Fibroblast of pulmonary artery (primary cell): Measurements from ENCODE around the gene SAMD4A.

Experiments used
- DNase-seq: peaks from one replicate; pipeline ENCODE4 v3.0.0-alpha.2; 2010; ENCODE audit warnings: low read depth
- H3K4me3 ChIP-seq: replicated peaks from 2 replicates; pipeline ENCODE4 v1.5.1; 2011; ENCODE audit warnings: low read depth, mild to moderate bottlenecking, control low read depth, low read length, moderate library complexity
- TF ChIP-seq, protein P1 (sequence below): IDR thresholded peaks from 2 replicates; pipeline ENCODE4 v1.5.1; 2011; ENCODE audit warnings: mild to moderate bottlenecking, control low read depth, low read length, inconsistent platforms; ENCODE audit errors: missing control alignments

Gene SAMD4A

DNA sequence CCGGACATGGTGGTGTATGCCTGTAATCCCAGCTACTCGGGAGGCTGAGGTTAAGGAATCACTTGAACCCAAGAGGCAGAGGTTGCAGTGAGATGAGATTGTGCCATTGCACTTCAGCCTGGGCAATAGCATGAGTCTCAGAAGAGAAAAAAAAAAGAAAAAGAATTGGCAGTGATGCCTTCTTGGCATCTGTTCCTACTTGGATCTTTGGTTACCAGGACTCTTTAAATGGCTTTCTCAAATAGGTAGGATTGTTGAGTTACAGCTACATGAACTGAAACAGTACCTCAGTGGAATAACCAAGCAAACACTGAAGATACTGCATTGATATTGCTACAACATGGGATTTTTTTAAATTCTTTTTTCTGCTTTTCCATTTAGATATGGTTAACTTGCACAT lies 136.8 kb downstream of the SAMD4A start:
- TF ChIP-seq, protein P1, sequence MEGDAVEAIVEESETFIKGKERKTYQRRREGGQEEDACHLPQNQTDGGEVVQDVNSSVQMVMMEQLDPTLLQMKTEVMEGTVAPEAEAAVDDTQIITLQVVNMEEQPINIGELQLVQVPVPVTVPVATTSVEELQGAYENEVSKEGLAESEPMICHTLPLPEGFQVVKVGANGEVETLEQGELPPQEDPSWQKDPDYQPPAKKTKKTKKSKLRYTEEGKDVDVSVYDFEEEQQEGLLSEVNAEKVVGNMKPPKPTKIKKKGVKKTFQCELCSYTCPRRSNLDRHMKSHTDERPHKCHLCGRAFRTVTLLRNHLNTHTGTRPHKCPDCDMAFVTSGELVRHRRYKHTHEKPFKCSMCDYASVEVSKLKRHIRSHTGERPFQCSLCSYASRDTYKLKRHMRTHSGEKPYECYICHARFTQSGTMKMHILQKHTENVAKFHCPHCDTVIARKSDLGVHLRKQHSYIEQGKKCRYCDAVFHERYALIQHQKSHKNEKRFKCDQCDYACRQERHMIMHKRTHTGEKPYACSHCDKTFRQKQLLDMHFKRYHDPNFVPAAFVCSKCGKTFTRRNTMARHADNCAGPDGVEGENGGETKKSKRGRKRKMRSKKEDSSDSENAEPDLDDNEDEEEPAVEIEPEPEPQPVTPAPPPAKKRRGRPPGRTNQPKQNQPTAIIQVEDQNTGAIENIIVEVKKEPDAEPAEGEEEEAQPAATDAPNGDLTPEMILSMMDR = no peak
- no peak overlapping the region for H3K4me3 ChIP-seq
- no peak for DNase-seq

DNA sequence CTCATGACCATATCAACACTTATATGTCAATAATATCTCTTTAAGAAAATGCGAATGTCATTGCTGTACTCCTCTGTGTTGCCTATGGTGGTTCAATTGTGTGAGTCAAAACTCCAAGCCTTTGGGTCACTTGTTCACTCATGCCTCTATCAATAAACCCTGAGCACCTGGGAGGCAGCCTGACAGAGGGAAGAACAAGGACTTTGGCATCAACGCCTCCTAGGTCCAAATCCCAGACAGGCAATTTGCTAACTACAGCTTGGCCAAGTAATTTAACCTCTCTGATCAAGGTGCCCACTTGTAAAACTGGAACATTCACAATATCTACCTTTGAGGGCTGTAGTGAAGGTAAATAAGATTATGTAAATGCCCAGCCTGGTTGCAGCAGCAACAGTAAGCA lies 137.8 kb downstream of the SAMD4A start:
- no peak overlapping the region for H3K4me3 ChIP-seq
- TF ChIP-seq, protein P1 = no peak
- no peak for DNase-seq

DNA sequence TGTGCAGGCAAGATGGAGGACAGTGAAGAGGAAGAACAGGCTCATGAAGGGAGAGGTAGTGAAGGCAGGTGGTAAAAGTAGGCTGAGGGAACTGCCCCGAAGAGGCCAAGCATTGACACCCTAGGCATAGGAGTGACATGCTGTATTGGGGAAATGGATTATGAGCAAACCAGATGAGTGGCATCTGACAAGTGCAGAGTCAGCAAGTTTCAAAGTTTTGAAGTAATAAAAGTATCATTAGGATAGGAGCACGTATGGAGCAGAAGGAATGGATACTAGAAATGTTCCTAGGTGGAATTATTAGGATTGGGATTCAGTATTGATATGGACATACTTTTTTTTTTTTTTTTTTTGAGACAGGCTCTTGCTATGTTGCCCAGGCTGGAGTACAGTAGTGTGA lies 139.8 kb downstream of the SAMD4A start:
- TF ChIP-seq, protein P1 = no peak
- no peak for DNase-seq
- H3K4me3 ChIP-seq = no peak overlapping the region

DNA sequence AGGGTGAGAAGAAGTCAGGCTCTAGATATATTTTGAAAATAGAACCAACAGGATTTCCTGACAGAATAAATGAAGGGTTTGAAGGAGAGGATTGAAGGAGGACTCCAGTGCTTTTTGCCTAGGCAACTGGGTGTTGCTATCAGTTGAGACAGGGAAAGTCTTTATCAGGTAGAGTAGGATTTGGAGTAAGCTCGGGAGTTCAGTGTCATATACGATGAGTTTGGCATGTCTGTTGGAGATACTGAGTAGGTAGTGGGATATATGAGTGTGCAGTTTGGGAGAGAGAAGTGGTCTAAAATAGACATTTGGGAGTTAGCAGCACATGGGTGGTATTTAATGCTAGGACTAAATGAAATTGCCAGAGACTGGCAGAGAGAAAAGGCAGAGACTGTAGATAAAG lies 141.2 kb downstream of the SAMD4A start:
- TF ChIP-seq, protein P1 = no peak

DNA sequence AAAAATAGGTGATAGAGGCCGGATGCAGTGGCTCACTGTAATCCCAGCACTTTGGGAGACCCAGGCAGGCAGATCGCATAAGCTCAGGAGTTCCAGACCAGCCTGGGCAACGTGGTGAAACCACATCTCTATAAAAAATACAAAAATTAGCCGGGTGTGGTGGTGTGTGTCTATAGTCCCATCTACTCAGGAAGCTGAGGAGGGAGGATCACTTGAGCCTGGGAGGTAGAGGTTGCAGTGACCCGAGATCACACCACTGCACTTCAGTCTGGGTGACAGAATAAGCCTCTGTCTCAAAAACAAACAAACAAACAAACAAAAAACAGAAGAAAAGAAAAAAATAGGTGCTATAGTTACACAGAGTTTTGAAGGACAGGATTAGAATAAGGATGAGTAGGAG lies 142.1 kb downstream of the SAMD4A start:
- no peak for DNase-seq
- TF ChIP-seq, protein P1 = no peak
- H3K4me3 ChIP-seq = no peak overlapping the region

More for the DNA sequence above, 141.2 kb downstream of the SAMD4A start:
- DNase-seq = no peak
- no peak overlapping the region for H3K4me3 ChIP-seq

GRCh38 chr14:54709444-54709843 lies 142.5 kb downstream of the SAMD4A start:
- TF ChIP-seq, protein P1 = no peak
- no peak for DNase-seq
- no peak overlapping the region for H3K4me3 ChIP-seq

GRCh38 chr14:54709867-54710266 lies 142.9 kb downstream of the SAMD4A start:
- TF ChIP-seq, protein P1 = no peak
- H3K4me3 ChIP-seq = no peak overlapping the region
- DNase-seq = no peak
